ENCODE data around the gene SORBS1.

DNA sequence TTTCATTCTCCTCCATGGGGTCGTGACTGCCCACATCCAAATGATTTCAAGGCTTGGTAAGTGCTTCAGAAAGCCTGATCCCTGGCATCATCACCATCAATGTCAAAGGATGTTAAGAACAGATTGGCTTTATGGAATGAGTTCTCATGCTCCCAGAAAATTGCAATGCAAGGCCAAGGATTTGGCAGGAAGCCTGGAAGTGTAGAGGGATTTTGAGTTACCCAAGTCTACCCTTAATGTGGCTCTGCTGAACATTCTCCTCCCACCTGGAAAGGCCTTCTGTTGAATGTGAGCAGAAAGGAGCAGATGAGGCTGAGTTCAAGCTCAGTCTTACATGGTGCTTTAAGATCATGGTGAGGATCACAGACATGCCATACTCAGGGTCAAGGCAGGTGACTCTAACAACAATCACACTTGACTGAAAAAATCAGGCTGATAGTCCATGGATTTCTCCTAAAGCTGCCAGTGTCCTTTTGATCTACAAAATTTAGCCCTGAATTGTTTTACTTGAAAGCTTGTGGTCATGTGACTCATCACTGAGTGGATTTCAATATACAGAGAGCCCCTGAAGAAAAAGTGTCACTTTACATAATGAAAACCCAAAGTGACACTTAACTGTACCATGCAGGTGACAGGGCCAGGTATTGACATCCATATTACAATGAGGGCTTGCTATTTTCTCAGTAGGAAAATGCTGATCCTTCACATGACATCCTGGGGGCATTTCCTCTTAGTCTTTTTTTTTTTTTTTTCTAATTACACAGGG is 159.3 kb downstream of the SORBS1 start:
- TF ChIP-seq EZH2phosphoT487 (IDR thresholded peaks at IDR 0.05; ENCODE audit: insufficient read depth, low read depth) (no peak), EZH2 (IDR thresholded peaks at IDR 0.05; ENCODE audit: insufficient read depth, poor library complexity, severe bottlenecking) (no peak)

Measured in GM23248 (cell line).